ENCODE results near the gene ANXA5. TPM values are rescaled to one million over a fixed set of nuclear protein-coding genes. Genes with fewer than 3 reads are reported as not detected.

The ANXA5 gene
- total RNA-seq, 2 donors from 2014 or later, result 212 to 241 TPM

DNA sequence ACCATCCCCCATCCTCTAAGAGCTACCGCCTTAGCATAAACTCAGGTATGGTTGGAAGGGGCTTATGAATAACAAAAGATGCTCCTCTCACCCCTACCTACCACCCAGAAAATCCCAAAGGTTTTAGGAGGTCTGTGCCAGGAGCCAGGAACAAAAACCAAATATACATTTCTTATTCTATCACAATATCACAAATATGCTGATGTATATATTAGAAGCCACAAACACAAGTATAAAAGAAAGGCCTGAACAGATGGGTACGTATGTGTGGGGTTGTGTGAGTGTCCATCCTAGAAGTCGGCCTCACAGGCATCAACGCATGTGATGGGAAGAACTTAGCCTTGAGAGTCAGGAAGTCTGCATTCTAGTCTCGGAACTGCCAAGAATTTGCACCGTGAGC lies 8.7 kb upstream of the ANXA5 start:
- H3K36me3 ChIP-seq (ENCODE audit: control insufficient read depth, insufficient read depth, low read length), result no peaks in the 10 kb centered on the region
- no peak for DNase-seq
- Mint-ChIP-seq H3K27me3 (ENCODE audit: insufficient read depth) (no peaks in the 10 kb centered on the region), H3K4me3 (no peak overlapping the region), H3K36me3 (ENCODE audit: low read depth) (no peaks in the 10 kb centered on the region), H3K27ac (no peak overlapping the region), H3K9me3 (peaks cover 5% of the 10 kb centered on the region), H3K4me1 (peaks cover 3% of the 10 kb centered on the region)
- WGBS, 2 experiments (ENCODE audit: insufficient coverage in 1 of 2, insufficient read length in 1 of 2), result 88 to 96% methylated on average over 5 of the region's 6 CpGs
- H3K27ac ChIP-seq (ENCODE audit: low read depth, low read length), result no peak overlapping the region
- no peak overlapping the region for H3K9ac ChIP-seq (ENCODE audit: extremely low read depth, low read length, poor library complexity, severe bottlenecking)
- H3K4me1 ChIP-seq (ENCODE audit: control insufficient read depth, insufficient read depth, low read length), result no peaks in the 10 kb centered on the region
- H3K9me3 ChIP-seq (ENCODE audit: control insufficient read depth, low read length), result peaks cover 13% of the 10 kb centered on the region
- TF ChIP-seq, protein P1, sequence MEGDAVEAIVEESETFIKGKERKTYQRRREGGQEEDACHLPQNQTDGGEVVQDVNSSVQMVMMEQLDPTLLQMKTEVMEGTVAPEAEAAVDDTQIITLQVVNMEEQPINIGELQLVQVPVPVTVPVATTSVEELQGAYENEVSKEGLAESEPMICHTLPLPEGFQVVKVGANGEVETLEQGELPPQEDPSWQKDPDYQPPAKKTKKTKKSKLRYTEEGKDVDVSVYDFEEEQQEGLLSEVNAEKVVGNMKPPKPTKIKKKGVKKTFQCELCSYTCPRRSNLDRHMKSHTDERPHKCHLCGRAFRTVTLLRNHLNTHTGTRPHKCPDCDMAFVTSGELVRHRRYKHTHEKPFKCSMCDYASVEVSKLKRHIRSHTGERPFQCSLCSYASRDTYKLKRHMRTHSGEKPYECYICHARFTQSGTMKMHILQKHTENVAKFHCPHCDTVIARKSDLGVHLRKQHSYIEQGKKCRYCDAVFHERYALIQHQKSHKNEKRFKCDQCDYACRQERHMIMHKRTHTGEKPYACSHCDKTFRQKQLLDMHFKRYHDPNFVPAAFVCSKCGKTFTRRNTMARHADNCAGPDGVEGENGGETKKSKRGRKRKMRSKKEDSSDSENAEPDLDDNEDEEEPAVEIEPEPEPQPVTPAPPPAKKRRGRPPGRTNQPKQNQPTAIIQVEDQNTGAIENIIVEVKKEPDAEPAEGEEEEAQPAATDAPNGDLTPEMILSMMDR (conservative IDR thresholded peaks at IDR 0.05), result no peak
- H3K4me3 ChIP-seq (ENCODE audit: low read length), result no peak overlapping the region
- no peaks in the 10 kb centered on the region for H3K27me3 ChIP-seq (ENCODE audit: control insufficient read depth, insufficient read depth, low read length, poor library complexity, severe bottlenecking)

DNA sequence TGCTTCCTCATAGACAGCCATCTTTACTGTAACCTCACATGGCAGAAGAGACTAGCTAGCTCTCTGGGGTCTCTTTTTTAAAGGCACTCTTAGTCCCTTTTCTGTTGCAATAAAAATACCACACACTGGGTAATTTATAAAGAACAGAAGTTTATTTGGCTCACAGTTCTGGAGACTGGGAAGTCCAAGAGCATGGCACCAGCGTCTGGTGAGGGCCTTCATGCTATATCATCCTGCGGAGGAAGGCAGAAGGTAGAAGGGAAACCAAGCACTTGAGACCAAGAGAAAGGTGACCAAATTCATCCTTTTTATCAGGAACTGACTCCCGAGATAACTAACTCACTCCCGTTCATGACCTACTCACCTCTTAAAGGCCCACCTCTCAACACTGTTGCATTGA lies 5.4 kb upstream of the ANXA5 start:
- Histone ChIP-seq H3K4me1 (ENCODE audit: control insufficient read depth, insufficient read depth, low read length) (no peaks in the 10 kb centered on the region), H3K9ac (ENCODE audit: extremely low read depth, low read length, poor library complexity, severe bottlenecking) (no peak overlapping the region), H3K9me3 (ENCODE audit: control insufficient read depth, low read length) (peaks cover 13% of the 10 kb centered on the region), H3K4me3 (ENCODE audit: low read length) (no peak overlapping the region), H3K27me3 (ENCODE audit: control insufficient read depth, insufficient read depth, low read length, poor library complexity, severe bottlenecking) (no peaks in the 10 kb centered on the region), H3K27ac (ENCODE audit: low read depth, low read length) (no peak overlapping the region), H3K36me3 (ENCODE audit: control insufficient read depth, insufficient read depth, low read length) (no peaks in the 10 kb centered on the region)
- no peaks in the 10 kb centered on the region for H3K36me3 Mint-ChIP-seq (ENCODE audit: low read depth)
- H3K4me3 Mint-ChIP-seq, result no peak overlapping the region
- 85 to 91% methylated on average over 4 of the region's 4 CpGs for WGBS, 2 experiments (ENCODE audit: insufficient coverage in 1 of 2, insufficient read length in 1 of 2)
- peaks cover 5% of the 10 kb centered on the region for H3K9me3 Mint-ChIP-seq
- TF ChIP-seq, protein P1 (conservative IDR thresholded peaks at IDR 0.05), result no peak
- no peak for DNase-seq
- peaks cover 13% of the 10 kb centered on the region for H3K4me1 Mint-ChIP-seq
- H3K27ac Mint-ChIP-seq, result no peak overlapping the region
- H3K27me3 Mint-ChIP-seq (ENCODE audit: insufficient read depth), result peaks cover 10% of the 10 kb centered on the region

DNA sequence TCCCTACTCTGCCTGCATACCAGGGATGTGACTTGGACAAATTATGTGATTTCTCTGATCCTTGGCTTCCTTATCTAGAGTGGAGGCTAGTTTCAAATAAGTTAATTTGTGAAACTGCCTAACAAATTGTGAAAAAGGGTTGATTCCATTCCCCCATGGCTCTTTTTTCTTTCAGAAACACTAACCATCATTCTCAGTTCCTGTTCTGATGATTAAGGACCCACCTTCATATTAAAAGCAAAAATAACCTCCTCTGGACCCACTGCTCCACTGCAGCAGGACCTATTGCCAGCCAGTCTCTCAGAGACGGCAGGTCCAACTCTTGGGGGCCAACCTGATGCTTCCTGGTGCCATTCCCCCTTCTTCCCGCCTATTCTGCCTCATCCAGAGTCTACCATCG lies 4.5 kb upstream of the ANXA5 start:
- Histone ChIP-seq H3K36me3 (ENCODE audit: control insufficient read depth, insufficient read depth, low read length) (no peaks in the 10 kb centered on the region), H3K4me3 (ENCODE audit: low read length) (no peak overlapping the region), H3K9ac (ENCODE audit: extremely low read depth, low read length, poor library complexity, severe bottlenecking) (no peak overlapping the region), H3K4me1 (ENCODE audit: control insufficient read depth, insufficient read depth, low read length) (no peaks in the 10 kb centered on the region), H3K27ac (ENCODE audit: low read depth, low read length) (no peak overlapping the region), H3K9me3 (ENCODE audit: control insufficient read depth, low read length) (peaks cover 13% of the 10 kb centered on the region), H3K27me3 (ENCODE audit: control insufficient read depth, insufficient read depth, low read length, poor library complexity, severe bottlenecking) (no peaks in the 10 kb centered on the region)
- Mint-ChIP-seq H3K36me3 (ENCODE audit: low read depth) (no peaks in the 10 kb centered on the region), H3K4me1 (peaks cover 10% of the 10 kb centered on the region), H3K27me3 (ENCODE audit: insufficient read depth) (peaks cover 11% of the 10 kb centered on the region), H3K4me3 (no peak overlapping the region), H3K27ac (no peak overlapping the region), H3K9me3 (peaks cover 5% of the 10 kb centered on the region)
- DNase-seq, result no peak
- 94% methylated on average over 3 of the region's 3 CpGs; no CpG with 5 or more reads in 1 of the 2 experiments for WGBS, 2 experiments (ENCODE audit: insufficient coverage in 1 of 2, insufficient read length in 1 of 2)
- TF ChIP-seq, protein P1 (conservative IDR thresholded peaks at IDR 0.05), result no peak
